ENCODE results near the gene LYSMD3.

- TF ChIP-seq RFX5 (IDR thresholded peaks at IDR 0.05; ENCODE audit: low read depth, low read length) (no peak), BACH1 (tag; IDR thresholded peaks at IDR 0.05) (no peak), FOXA1 (IDR thresholded peaks at IDR 0.05; ENCODE audit: borderline replicate concordance) (no peak), POLR3A (IDR thresholded peaks at IDR 0.05; ENCODE audit: borderline replicate concordance, extremely low read depth, insufficient read depth, insufficient read length) (no peak), CTCF (IDR thresholded peaks at IDR 0.05 in 2 of 3, conservative IDR thresholded peaks at IDR 0.05 in 1 of 3; ENCODE audit: insufficient read depth in 2 of 3, low read depth in 1 of 3, low read length in 3 of 3) (no peak; a peak in 1 of 6 replicates), POLR2A (conservative IDR thresholded peaks at IDR 0.05) (no peak), CEBPB (tag; IDR thresholded peaks at IDR 0.05) (no peak), GABPA (tag; conservative IDR thresholded peaks at IDR 0.05; ENCODE audit: low read depth) (no peak)
- TF ChIP-seq, protein P1, sequence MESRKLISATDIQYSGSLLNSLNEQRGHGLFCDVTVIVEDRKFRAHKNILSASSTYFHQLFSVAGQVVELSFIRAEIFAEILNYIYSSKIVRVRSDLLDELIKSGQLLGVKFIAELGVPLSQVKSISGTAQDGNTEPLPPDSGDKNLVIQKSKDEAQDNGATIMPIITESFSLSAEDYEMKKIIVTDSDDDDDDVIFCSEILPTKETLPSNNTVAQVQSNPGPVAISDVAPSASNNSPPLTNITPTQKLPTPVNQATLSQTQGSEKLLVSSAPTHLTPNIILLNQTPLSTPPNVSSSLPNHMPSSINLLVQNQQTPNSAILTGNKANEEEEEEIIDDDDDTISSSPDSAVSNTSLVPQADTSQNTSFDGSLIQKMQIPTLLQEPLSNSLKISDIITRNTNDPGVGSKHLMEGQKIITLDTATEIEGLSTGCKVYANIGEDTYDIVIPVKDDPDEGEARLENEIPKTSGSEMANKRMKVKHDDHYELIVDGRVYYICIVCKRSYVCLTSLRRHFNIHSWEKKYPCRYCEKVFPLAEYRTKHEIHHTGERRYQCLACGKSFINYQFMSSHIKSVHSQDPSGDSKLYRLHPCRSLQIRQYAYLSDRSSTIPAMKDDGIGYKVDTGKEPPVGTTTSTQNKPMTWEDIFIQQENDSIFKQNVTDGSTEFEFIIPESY (CRISPR knock-in tag; IDR thresholded peaks at IDR 0.05) = no peak
Measured at GRCh38 chr5:90476391-90476790, 53.0 kb downstream of the LYSMD3 start.

All from K562 (cell line).